SU-DHL-6 (cell line): ENCODE measurements around the gene LYPD3.

ENCODE experiments used
- EZH2phosphoT487 ChIP-seq: fragments of 200-600 bp; sonication (generic), shearing (Covaris generic); conservative IDR thresholded peaks from 2 replicates; pipeline ENCODE4 v1.6.1; 2018; ENCODE audit warnings: mild to moderate bottlenecking, antibody characterized with exemption, low read length, moderate library complexity, mixed read lengths
- TF ChIP-seq, protein P1 (sequence below): fragments of 200-600 bp; sonication (generic); IDR thresholded peaks from one replicate; pipeline ENCODE4 v1.5.1; 2017; ENCODE audit warnings: antibody characterized with exemption, mild to moderate bottlenecking, low read length, moderate library complexity; ENCODE audit not compliant: insufficient read depth, poor library complexity, severe bottlenecking

DNA sequence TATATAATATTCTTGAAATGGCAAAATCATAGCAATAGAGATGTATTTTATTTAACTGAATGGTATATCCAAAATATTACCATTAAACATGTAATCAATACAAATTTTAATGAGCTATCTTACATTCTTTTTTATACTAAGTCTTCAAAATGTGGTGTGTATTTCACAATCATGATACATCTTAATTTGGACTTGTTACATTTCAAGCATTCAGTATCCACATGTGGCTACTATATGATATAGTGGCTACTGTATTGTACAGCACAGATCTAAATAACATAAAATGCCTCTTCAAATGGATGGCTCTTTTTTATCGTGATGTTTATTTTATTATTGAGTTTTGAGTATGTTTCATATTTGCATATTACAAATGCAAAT is 42.7 kb downstream of the LYPD3 start:
- TF ChIP-seq, protein P1, sequence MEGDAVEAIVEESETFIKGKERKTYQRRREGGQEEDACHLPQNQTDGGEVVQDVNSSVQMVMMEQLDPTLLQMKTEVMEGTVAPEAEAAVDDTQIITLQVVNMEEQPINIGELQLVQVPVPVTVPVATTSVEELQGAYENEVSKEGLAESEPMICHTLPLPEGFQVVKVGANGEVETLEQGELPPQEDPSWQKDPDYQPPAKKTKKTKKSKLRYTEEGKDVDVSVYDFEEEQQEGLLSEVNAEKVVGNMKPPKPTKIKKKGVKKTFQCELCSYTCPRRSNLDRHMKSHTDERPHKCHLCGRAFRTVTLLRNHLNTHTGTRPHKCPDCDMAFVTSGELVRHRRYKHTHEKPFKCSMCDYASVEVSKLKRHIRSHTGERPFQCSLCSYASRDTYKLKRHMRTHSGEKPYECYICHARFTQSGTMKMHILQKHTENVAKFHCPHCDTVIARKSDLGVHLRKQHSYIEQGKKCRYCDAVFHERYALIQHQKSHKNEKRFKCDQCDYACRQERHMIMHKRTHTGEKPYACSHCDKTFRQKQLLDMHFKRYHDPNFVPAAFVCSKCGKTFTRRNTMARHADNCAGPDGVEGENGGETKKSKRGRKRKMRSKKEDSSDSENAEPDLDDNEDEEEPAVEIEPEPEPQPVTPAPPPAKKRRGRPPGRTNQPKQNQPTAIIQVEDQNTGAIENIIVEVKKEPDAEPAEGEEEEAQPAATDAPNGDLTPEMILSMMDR: no peak
- no peak for TF ChIP-seq EZH2phosphoT487
